ENCODE results near the gene ELL.
"Not testable (repeated sequence)": the region's sequence is repeated elsewhere in the genome, so short reads cannot be mapped to it uniquely, and the experiment has no call there.

The ELL gene

DNA sequence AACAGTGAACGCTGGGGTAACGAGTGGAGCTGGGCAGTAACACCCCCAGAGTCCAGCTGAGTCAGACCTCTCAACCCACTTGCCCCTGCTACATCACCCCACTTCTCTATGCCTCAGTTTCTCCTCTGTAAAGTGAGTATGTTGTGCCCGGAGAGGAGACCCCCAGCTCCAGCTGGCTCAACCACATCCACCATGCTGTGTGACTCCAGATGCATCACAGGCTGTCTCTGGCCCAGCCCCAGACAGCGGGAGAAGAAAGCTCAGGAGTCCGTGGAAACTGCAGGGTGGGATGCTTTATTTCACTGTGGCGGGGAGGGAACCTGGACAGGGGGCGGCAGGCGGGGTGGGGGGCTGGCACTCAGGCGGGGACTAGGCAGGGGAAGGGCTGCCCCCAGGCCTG, 9.6 kb upstream of the ELL start:
- DNase-seq (ENCODE audit: low read depth), result no peak

DNA sequence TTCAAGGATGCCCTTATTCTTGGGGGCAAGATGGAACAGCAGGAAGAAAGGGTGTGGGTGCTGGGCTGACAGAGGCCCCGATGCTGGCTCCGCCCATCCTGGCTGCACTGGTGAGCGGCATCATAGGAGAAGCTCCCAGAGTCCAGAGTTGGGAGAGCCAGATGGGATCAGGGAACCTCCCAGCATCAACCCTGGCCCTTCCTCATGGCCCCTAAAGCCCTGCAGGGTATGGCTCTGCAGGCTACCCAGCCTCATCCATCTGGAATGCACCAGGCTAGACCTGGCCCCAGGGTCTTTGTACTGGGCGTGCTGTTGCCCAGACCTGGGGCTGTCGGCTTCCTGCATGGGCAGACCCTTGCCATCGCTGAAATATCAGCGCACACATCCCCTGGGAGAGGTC, 7.9 kb upstream of the ELL start:
- DNase-seq (ENCODE audit: low read depth), result no peak

DNA sequence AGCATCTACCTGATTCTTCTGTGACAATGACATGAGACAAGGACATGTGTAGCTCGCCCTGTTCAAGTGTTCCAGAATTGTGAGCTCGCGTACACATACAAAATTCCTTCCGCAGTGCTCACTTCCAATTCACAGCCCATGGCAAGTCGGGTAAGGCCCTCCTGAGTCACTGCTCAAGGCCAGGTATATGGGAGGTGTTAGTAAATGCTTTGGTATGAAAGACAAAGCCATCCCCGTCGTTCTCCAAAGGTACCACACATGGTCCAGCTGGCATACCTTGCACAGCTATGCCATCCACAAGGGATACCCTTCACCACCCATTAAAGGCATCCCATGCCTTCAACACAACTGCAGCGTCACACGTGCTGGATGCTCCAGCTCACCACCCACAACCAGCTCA, 4.4 kb upstream of the ELL start:
- no peak for DNase-seq (ENCODE audit: low read depth)

DNA sequence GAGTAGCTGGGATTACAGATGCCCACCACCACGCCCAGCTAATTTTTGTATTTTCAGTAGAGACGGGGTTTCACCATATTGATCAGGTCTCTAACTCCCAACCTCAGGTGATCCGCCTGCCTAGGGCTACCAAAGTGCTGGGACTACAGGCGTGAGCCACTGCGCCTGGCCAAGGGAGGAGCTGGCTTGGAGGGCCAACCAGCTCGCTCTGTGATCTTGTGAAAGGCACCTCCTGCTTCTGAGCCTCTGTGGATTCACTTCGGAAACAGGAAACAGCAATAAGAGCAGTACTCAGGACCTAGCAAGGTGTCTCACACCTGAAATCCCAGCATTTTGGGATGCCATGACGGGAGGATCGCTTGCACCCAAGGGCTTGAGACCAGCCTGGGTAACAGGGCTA, 2.0 kb upstream of the ELL start:
- no peak for DNase-seq (ENCODE audit: low read depth)

DNA sequence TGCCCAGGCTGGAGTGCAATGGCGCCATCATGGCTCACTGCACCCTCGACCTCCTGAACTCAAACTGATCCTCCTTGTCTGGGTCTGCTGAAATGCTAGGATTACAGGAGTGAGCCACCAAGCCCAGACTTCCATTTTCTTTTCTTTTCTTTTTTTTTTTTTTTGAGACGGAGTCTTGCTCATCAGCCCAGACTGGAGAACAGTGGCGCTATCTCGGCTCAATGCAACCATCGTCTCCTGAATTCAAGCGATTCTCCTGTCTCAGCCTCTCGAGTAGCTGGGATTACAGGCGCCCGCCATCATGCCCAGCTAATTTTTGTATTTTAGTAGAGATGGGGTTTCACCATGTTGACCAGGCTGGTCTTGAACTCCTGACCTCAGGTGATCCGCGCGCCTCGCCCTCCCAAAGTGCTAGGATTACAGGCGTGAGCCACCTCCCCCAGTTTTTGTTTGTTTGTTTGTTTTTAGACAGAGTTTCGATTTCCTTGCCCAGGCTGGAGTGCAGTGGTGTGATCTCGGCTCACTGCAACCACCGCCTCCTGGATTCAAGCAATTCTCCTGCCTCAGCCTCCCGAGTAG, 1.1 kb upstream of the ELL start:
- not testable (repeated sequence) for DNase-seq (ENCODE audit: low read depth)

DNA sequence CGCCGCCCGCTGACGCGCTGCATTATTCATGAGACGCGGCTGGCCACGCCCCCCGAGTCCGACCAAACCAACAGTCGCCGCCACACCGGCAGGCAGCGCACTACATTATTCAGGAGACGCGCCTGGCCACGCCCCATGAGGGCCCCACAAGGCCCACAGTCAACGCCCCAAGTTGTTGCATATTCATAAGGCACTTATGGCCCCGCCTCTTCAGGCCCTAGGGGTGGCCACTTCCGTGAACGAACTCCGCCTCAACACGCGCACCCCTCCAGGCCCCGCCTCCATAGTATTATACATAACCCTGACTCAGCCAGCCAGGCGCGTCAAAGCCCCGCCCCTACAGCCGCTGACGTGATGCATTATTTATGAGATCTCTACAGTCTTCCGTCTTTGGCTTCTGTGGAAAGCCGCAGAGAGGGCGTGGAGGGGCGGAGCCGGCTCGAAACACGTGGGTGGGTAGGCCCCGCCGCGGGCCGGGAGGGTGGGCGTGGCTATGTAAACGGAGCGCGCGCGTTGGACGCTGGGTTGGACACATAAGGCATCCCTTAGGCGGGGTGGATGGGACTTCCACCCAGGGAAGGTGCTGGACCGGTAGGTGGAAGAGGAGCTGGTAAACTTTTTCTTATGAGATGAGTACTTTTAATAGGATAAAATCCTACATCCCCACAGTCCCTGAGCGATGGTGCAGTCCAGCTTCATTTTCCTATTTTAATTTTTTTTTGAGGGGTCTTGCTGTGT, 423 bp upstream of the ELL start:
- DNase-seq (ENCODE audit: low read depth), result peak; percentile 100

DNA sequence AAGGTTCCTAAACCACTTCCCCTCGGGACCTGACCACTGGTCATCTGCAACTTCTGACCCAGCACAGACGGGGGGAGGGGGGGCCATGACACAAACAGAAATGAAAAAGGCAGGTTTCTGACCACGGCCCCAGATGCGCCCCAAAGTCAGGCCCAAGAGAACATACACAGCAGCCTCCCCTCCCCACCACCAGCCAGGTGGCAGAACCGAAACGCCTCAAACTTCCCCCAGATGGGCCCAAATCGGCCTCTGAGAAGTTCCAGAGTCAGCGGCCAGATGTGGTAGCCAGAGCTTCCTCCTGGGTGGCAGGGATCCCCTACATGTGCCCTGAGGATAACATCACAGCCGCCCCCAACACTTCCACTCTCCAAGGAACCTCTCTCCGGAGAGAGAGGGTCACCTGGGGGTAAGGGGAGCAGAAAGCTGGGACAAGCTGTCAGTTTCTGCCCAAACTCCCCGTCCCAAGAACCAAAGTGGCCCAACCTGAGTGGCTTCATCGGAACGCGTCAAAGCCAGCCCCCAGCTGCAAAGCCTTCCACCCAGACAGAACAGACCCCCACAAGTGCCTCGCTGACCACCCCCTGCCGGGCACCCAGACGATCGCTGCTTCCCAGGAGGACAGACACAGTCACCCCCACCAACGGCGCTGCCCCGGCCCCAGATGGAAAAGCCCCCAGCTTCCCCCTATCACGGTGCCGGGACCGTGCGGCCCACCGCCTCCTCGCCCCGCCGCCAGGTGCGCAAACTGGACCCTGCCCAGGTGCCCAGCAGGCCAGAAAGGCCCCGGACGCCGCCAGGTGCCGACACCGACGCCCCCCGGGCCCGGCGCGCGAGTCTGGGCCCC, 800 bp downstream of the ELL start:
- peak; percentile 22 for DNase-seq (ENCODE audit: low read depth)

DNA sequence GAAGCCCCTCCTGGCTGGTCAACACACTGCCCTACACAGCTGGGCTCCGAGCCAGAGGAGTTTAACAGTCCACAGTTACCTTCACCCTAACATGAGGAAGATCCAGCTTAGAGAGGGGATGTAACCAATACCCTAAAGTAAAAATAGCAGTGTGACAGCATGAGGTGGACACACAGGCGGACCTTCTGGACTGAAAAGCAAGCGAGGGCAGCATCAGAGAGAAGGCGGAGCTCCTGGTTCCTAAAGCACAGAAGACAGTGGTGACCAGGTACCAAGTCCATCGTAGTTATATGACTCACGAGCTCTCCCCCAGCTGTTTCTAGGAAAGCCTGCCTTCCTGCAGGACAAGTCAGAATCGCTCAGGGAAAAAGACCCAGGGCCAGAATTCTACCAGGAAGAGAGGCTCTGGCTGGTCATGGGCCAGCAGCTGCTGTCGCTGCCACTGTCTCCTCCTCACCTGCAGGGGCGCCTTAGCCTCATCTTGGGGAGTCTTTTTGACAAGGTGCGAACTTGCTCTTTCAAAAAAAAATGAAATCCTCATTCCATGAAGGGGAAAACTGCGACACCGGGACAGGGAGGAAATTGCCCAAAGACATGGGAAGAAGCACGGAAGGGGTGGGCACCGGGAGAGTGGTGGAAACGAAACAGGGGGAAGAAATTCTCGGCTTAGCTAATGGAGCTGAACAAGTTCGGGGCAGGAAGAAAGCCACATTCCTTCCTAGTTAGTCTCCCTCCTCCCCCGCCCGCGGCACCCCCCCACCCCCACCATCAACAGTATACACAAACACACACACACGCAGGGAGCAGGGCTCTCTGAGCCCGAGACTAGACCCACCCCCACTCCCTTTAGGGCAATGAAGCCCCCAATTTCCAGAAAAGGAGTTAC, 1.7 kb downstream of the ELL start:
- DNase-seq (ENCODE audit: low read depth), result peak; percentile 47

DNA sequence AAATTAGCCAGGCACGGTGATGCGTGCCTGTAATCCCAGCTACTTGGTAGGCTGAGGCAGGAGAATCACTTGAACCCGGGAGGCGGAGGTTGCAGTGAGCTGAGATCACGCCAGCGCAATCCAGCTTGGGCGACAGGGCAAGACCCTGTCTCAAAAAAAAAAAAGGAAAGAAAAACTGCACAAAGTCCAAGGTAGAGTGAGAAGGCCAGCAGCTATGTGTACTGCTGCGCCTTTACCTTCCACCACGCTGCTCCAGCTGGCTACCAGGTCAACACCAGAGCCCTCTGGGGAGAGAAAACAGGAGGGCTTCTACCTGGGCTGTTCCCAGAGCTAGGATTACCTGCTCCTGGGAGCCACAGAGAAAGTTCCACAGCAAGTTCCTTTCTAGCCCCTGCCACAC, 3.2 kb downstream of the ELL start:
- no peak for DNase-seq (ENCODE audit: low read depth)

DNA sequence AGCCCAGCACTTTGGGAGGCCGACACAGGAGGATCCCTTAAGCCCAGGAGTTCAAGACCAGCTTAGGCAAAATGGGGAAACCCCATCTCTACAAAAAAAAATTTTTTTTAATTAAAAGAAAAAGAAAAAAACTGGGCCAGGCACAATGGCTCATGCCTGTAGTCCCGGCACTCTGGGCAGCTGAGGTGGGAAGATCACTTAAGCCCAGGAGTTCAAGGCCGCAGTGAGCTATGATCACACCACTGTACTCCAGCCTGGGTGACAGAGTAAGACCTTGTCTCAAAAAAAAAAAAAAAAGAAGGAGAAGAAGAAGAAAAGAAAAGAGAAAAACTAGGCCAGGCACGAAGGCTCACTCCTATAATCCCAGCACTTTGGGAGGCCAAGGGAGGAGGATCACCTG, 4.3 kb downstream of the ELL start:
- DNase-seq (ENCODE audit: low read depth), result no peak

DNA sequence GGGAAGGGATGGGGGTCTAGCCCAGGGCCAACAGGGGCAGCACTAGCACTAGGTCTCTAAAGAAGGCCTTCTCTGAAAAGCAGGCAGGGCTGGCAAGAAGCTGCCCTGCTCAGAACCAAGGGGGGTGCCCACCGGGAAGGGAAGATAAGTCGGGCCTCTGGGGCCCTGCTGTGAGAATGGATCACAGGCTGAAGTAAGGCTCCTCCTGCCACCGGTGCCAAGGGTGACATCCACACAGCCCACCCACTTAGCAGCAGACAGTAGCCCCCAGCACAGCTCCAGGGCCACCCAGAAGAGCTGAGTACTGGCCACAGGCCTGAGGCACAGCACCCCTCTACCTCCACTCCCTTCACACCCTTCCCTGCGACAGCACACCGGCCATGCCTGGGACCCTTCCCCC, 5.9 kb downstream of the ELL start:
- no peak for DNase-seq (ENCODE audit: low read depth)

DNA sequence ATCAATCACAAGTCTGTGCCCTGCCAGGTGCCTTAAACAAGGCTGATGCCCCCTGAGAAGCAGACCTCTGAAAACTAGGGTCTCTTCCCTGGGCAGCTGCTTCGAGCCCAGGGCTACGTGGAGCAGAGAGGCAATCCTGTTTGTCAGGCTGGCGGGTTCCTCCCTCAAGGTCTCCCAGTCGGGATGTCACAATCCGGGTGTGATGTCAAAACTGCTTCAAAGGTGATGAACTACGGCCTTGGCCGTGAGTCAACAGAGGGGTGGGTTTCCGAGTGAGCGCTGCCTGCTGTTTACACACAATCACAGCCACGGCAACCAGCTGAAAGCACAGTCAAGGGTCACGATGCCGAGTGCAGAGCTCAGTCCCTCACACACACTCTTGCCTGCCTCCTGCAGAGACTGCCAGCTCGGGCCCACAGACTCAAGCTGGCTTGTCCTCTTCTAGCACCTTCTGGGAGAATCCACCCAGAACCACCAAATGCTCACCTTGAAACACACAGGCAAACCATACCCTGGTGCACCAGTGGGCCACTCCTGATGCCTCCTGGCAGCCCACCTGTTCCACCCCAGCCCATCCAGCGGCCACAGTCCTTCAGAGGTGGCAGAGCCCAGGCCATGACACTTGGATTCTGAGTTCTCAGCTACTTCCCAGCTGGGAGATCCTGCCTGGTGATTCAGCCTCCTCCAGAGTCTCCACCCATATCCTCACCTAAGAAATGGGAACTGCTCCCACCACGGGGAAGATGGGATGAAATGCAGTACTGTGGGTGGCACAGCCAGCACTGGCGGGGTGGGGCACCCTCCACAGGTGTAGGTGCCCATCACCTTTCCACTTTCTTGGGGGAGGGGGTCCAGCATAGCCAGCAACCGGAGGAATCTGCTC, 6.8 kb downstream of the ELL start:
- no peak for DNase-seq (ENCODE audit: low read depth)

DNA sequence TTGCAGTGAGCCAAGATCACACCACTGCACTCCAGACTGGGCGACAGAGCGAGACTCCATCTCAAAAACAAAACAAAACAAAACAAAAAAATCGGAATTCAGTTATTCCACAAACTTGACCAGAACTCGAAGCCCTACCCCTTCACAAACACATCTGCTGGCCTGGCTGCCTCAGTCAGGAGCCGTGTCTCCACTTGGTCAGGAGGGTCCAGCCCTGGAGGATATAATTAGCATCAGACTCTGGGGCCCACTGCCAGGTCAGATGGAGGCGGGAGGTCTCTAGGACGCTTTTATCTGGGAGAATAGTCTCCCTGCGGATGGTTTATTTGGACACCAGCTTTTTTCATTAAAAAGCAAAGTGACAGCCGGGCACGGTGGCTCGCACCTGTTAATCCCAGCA, 8.0 kb downstream of the ELL start:
- no peak for DNase-seq (ENCODE audit: low read depth)

DNA sequence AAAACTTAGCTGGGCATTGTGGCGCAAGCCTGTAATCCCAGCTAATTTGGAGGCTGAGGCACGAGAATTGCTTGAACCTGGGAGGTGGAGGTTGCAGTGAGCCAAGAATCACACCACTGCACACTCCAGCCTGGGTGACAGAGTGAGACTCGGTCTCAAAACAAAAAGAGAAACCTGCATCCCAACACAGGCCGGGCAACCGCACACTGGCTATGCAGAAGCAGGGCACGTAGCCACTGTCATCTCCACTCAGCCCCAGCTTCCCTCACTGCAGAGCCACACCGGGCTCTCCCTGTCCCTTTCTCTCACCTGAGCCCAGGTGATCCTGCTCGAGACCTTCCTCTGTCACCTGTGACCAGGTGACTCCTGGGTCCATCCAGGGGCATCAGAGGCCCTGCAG, 11.7 kb downstream of the ELL start:
- DNase-seq (ENCODE audit: low read depth), result no peak

DNA sequence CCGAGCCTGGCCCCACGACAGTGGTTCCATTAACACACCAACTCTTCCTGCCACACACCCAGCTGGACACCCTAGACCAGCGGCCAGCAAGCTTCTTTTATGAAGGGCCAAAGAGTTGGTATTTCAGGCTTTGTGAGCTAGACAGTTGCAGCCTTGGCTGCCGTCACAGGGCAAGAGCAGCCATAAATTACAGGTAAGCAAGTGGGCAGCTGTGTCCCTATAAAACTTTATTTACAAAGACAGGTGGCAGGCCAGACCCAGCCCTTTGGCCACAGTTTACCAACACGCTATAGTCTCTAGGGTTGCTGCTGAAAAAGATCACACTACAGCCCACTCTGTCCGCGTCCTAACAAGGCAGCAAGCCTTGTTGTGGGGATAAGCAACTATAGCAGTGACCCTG, 13.3 kb downstream of the ELL start:
- no peak for DNase-seq (ENCODE audit: low read depth)

DNA sequence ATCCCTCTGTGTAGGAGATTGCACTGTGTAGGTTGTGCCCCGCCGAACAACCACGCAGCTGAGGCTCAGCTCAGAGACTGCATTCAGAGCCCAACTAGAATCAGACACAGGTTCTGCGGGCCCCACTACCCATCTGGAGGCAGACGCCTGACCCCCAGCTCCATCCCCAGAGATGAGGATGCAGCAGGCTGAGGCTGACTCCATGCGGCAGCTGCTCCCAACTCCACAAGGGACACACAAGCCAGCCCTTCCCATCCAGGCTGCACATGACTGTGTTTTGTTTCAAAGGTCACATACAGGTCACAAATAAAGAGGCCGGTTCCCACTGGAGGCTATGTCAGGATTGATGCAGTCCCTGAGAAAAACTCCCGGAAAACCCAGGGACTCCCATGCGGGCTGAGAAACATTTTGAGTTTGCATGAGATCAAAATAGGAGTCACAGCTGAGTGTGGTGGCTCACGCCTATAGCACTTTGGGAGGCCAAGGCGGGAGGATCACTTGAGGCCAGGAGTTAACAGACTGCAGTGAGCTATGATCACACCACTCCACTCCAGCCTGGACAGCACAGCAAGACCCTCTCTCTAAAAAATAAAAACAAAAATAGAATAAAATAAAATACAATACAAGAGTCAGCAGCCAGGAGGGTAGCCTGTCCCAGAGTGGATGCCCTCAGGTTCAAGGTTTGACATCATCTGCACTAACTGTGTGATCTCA, 14.0 kb downstream of the ELL start:
- DNase-seq (ENCODE audit: low read depth), result no peak

DNA sequence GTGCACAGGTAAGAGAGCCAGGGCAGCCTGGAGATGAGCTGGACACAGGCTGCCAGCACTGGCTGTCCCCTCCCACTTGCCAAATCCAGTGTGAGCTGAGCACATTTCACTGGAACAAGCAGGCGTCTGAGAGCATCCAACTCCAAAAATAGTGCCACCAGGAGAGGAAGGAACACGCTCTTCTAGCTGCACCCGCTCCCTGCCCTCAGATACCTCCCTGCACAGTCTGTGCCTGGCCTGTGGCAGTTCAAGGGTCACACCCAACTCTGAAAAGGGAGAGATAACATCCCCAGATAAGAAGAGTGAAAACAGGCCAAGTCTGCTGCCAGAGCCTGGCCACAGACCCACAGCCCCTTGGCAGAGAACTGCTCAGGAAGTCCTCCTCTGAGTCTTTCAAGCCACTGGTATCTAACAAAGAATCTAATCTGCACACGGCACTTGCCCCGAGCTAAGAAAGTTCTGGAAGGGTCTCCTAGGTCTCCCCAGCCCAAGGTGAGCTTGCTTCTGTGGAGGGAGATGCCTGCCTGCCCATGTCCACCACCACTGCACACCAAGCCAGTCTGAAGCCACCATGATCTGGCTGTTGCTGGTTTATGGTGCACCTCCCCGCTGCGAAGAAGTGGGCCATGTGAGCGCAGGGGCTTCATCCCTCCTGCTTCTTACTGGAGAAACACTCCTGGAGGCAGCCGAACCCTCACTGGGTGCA, 14.7 kb downstream of the ELL start:
- DNase-seq (ENCODE audit: low read depth), result no peak

DNA sequence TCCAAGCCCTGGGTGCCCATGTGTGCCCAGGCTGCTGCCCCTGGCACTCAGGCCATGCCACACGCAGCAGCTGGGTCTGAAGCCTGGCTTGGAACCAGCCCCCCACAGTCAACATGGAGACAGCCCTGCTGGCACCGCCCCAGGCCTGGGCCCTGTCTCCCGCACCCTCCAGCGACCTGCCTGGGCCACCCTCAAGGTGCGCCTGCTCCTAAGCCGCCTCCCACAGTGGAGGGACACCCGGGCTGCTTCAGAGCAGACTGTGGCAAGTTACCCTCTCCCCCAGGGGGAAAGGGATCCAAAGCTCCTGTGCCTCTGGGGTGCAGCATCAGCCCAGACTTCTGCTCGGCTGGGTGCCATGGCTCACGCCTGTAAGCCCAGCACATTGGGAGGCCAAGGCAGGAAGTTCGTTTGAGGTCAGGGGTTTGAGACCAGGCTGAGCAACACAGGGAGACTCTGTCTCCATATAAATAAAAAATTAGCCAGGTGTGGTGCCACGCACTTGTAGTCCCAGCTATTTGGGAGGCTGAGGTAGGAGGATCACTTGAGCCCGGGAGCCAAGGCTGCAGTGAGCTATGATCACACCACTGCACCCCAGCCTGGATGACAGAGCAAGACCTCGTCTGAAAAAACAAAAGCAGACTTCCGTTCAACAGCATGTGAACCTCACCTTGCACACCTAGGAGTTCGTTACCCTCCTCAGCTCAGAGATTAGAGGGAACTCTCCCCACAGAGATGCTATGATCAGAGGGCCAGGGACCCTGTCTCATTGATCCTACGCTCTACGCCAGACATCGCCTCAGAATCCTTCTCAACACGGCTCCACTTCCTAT, 15.6 kb downstream of the ELL start:
- no peak for DNase-seq (ENCODE audit: low read depth)
